ENCODE results near the gene DOCK6. TPM values are rescaled to one million over a fixed set of nuclear protein-coding genes. Genes with fewer than 3 reads are reported as not detected.

DOCK6 gene
- total RNA-seq: 11.5 and 19.4 TPM in 2 replicates

DNA sequence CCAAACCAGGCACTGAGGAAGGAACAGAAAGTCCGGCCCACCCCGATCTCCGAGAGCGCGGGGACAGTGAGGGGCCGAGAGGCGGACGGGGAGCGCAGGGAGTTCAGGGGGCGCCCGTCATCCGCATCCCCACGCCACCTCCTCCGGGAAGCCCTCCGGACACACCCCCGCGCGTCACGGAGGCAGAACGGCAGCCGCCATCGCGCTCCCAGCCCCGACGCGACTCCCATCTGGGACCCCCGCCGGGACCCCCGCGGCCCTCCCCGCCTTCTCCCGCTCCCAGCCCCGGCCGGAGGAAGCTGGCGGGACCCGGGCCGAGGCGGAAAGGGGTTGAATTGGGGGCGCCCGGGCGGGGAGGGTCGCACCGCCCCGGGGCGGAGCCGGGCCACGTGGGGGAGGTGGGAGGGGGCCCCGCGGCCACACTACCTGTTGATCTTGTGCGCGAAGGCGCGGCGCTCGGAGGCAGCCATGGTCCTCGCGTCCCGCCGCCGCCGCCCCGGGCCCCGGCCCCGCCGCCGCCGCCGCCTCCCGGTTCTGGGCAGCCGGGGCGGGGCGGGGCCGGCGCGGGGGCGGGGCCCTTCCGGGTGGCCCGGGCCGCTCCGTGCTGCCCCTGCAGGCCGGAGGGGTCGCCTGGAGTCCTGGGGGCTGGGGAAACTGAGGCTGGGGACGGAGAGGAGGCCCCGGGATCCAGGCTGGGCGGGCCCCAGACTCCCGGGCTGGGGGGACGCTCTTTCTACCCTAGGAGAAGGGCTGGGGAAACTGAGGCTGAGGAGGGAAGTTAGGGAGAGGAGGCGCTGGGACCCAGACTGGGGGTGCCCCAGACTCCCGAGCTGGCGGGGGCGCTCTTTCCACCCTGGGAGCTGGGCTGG is at the start of gene DOCK6:
TSS of gene DOCK6 (minus strand) at position 554 of the 869 bp plus-strand sequence. CDS start at position 470, 84 bp downstream.

DNA sequence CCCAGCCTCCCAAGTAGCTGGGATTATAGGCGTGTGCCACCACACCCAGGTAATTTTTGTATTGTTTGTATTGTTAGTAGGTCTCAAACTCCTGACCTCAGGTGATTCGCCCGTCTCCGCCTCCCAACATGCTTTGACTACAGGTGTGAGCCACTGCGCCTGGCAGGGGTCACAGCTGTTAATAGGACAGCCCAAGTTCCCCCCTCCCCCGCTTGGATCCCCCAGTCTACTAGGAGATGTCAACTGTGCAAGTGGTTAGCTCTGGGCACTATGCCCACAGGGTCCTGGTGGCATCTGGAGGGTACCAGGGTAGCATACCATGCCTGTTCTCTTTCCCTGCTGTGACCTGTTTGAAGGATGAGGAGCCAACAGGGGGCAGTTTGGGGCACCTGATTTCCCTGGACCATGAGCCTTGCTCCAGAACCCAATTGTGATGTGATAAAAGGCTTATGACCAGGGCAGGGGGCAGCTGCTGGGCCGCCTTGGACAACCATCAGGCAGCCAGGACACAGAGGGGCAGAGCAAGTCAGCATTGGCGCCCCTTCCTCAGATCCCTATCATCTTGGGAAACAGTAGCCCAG is 33.4 kb upstream of the DOCK6 start, which contains the start of gene TSPAN16:
TSS of gene TSPAN16 (plus strand) at position 496 of the 581 bp plus-strand sequence. CDS start 138 bp downstream, outside the sequence.

GRCh38 chr19:11239377-11240000 is 22.8 kb downstream of the DOCK6 start, which contains the start of gene ANGPTL8:
Gene ANGPTL8 (plus strand): TSS chr19:11239619. CDS start chr19:11239638, 19 bp downstream.

DNA sequence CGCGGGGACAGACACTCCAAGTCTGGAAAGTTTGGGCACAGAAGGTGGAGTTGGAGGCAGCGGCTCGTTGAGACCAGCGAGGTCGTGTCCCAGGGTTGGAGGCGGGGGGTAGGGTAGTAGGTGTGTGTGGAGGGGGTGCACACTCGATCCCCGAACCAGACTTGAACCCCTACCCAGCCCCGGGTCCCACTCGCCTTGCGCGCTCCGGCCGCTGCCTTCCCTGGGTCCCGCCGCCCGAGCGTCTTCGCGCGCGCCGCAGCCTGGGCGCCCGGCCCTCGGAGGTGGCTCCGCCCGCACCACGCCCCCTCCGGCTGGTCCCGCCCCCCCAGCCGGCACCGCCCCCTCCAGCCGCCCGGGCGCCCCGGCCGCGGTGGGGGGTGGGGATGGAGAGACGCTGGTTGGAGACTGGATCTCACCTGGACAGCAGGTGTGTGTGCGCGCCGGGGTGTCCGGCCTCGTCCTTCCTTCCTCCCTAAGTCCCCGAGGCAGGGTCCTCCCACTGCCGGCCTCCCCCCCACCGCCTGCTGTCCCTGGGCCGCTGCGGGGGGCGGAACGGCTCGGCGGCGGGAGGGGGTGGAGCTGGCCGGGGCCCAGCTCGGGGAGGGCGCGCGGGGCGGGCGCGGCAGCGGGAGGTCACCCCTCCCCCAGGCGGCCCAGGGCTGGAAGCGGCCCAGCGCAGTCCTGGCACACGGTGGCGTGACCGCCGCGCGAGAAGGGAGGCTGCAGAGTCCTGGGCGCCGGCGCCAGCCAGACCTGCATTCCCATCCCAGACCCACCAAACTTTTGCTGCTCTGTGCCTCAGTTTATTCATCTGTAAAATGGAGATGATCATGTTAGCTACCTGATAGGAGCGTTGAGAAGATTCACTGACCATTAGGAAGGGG is 64.8 kb downstream of the DOCK6 start, which contains the start of gene KANK2:
TSS of gene KANK2 (minus strand) at position 255 of the 884 bp plus-strand sequence. CDS start 3,034 bp downstream, outside the sequence.

GRCh38 chr19:11155373-11156120 is 106.8 kb downstream of the DOCK6 start, which contains the start of gene SPC24:
Gene SPC24 (minus strand): TSS chr19:11155782. CDS start chr19:11155776, 6 bp downstream.

Other genes with a start within 250 kb of the DOCK6 start
- gene LDLR, start 173.1 kb downstream of the DOCK6 start, total RNA-seq: 191 and 366 TPM in 2 replicates
- 15.9 and 111 TPM in 2 replicates for gene SPC24, start 106.7 kb downstream of the DOCK6 start, total RNA-seq
- 455 and 617 TPM in 2 replicates for gene KANK2, start 65.0 kb downstream of the DOCK6 start, total RNA-seq
- not detected in 2 replicates for gene ANGPTL8, start 22.9 kb downstream of the DOCK6 start, total RNA-seq
- not detected in 2 replicates for gene TSPAN16, start 33.6 kb upstream of the DOCK6 start, total RNA-seq
- gene RAB3D, start 77.1 kb upstream of the DOCK6 start, total RNA-seq: 15.9 and 21.8 TPM in 2 replicates
- 120 and 124 TPM in 2 replicates for gene TMEM205, start 83.7 kb upstream of the DOCK6 start, total RNA-seq
- gene CCDC159, start 84.0 kb upstream of the DOCK6 start, total RNA-seq: 4.4 and 9.8 TPM in 2 replicates
- gene PLPPR2, start 92.9 kb upstream of the DOCK6 start, total RNA-seq: 12.4 and 23.5 TPM in 2 replicates
- gene SWSAP1, start 112.1 kb upstream of the DOCK6 start, total RNA-seq: 0.50 and 0.87 TPM in 2 replicates
- gene EPOR, start 121.8 kb upstream of the DOCK6 start, total RNA-seq: 7.6 and 9.4 TPM in 2 replicates
- 5.1 and 5.3 TPM in 2 replicates for gene RGL3, start 156.8 kb upstream of the DOCK6 start, total RNA-seq
- gene ODAD3, start 172.6 kb upstream of the DOCK6 start, total RNA-seq: 0.66 TPM in 1 of 2 replicates, not detected in the other
- 144 and 290 TPM in 2 replicates for gene PRKCSH, start 173.1 kb upstream of the DOCK6 start, total RNA-seq
- 0.29 and 0.33 TPM in 2 replicates for gene ELAVL3, start 218.5 kb upstream of the DOCK6 start, total RNA-seq
- 3.3 and 3.5 TPM in 2 replicates for gene ZNF653, start 243.3 kb upstream of the DOCK6 start, total RNA-seq

Measured in smooth muscle cell of trachea (primary cell).